ENCODE measurements around the gene SH3PXD2B. TPM values are rescaled to one million over a fixed set of nuclear protein-coding genes. Genes with fewer than 3 reads are reported as not detected.

The SH3PXD2B gene
- total RNA-seq, 1 experiment from 2014 or later: 27.5 TPM

DNA sequence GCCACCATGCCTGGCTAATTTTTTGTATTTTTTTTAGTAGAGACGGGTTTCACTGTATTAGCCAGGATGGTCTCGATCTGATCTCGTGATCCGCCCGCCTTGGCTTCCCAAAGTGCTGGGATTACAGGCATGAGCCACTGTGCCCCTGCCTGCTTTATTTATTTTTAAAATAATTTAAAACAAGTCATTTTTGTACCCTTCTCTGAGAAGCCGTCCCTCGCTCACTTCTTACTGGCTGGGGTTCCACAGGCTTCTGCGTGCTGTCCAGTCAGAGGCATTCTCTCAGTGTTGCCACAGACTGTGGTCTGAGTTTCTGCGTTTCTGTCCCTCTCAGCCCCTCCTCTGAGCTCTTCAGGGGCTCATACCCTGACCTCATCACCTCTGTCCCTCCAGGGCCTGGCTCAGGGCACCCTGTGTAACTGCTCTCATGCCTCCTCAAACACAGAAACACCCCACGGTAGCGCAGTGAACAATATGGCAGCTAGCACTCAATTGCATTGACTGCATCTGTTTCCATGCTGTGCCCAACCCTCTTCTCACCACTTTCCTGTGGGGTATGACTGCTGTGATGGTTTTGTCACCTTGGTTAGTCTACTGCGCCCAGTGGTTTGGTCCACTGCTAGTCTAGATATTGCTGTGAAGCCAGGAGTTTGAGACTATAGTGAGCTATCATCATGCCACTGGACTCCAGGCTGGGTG, 44.3 kb upstream of the SH3PXD2B start:
- no peaks in the 10 kb centered on the region for H3K36me3 ChIP-seq (ENCODE audit: control insufficient read depth in 1 of 2, insufficient read depth in 2 of 2, low read length in 2 of 2)
- no peaks in the 10 kb centered on the region for H3K9me3 ChIP-seq (ENCODE audit: control insufficient read depth in 1 of 2, insufficient read depth in 1 of 2, low read depth in 1 of 2, low read length in 2 of 2)
- no peaks in the 10 kb centered on the region for H3K4me1 ChIP-seq (ENCODE audit: control insufficient read depth in 1 of 2, insufficient read depth in 2 of 2, low read length in 2 of 2)
- ChIA-PET POLR2A (no interaction called here), CTCF (no interaction called here), RAD21 (ENCODE audit: low non-redundant PET in 1 of 2, low total read pairs in 2 of 2, uncharacterized antibody in 2 of 2, unreplicated experiment in 2 of 2) (no interaction called here)
- H3K9ac ChIP-seq (ENCODE audit: low read length): no peak overlapping the region
- peaks cover 5% of the 10 kb centered on the region; the same call in 1 of the 2 replicates for H3K27me3 ChIP-seq (ENCODE audit: insufficient read depth, low read length)
- H3K27ac ChIP-seq (ENCODE audit: low read depth, low read length): no peak overlapping the region
- H3K4me2 ChIP-seq (ENCODE audit: low read length): no peak overlapping the region
- H3K79me2 ChIP-seq (ENCODE audit: insufficient read depth, low read length): no peaks in the 10 kb centered on the region
- H2AFZ ChIP-seq (ENCODE audit: low read depth, low read length, poor library complexity, severe bottlenecking): no peak overlapping the region
- BruUV-seq (replicated peaks): no TSS peak
- H3K4me3 ChIP-seq (replicated peaks in 1 of 2; ENCODE audit: low read depth in 1 of 2, low read length in 2 of 2): no peak overlapping the region
- ATAC-seq (no peak), DNase-seq (ENCODE audit: low read depth, low spot score) (no peak)
- intact Hi-C loops (cut with micrococcal nuclease): no loop called here
- no peaks in the 10 kb centered on the region for H3K9me2 ChIP-seq (ENCODE audit: insufficient read depth)
- no peaks in the 10 kb centered on the region for H4K20me1 ChIP-seq (ENCODE audit: insufficient read depth)
- TF ChIP-seq SP1 (IDR thresholded peaks at IDR 0.05; ENCODE audit: low read depth) (no peak), POLR2AphosphoS5 (IDR thresholded peaks at IDR 0.05; ENCODE audit: low read depth, low read length) (no peak), SIN3A (IDR thresholded peaks at IDR 0.05; ENCODE audit: low read depth) (no peak), TCF7L2 (IDR thresholded peaks at IDR 0.05; ENCODE audit: borderline replicate concordance, extremely low read depth, insufficient read depth, insufficient read length) (no peak), EZH2 (IDR thresholded peaks at IDR 0.05) (no peak), EGR1 (IDR thresholded peaks at IDR 0.05; ENCODE audit: low read depth) (no peak), EZH2phosphoT487 (IDR thresholded peaks at IDR 0.05; ENCODE audit: borderline replicate concordance) (no peak), CEBPB (IDR thresholded peaks at IDR 0.05; ENCODE audit: low read depth) (no peak), SRF (IDR thresholded peaks at IDR 0.05; ENCODE audit: low read depth) (no peak), POLR2A (IDR thresholded peaks at IDR 0.05; ENCODE audit: borderline replicate concordance, extremely low read depth, insufficient read depth, insufficient read length) (no peak), JUND (IDR thresholded peaks at IDR 0.05) (no peak), FOSL1 (IDR thresholded peaks at IDR 0.05; ENCODE audit: low read depth) (no peak), CBX3 (IDR thresholded peaks at IDR 0.05; ENCODE audit: low read depth) (no peak), ZNF274 (IDR thresholded peaks at IDR 0.05; ENCODE audit: low read depth, low read length) (no peak), ZFX (IDR thresholded peaks at IDR 0.05) (no peak)
- TF ChIP-seq, protein P1, sequence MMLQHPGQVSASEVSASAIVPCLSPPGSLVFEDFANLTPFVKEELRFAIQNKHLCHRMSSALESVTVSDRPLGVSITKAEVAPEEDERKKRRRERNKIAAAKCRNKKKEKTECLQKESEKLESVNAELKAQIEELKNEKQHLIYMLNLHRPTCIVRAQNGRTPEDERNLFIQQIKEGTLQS (IDR thresholded peaks at IDR 0.05): no peak
- TF ChIP-seq, protein P2, sequence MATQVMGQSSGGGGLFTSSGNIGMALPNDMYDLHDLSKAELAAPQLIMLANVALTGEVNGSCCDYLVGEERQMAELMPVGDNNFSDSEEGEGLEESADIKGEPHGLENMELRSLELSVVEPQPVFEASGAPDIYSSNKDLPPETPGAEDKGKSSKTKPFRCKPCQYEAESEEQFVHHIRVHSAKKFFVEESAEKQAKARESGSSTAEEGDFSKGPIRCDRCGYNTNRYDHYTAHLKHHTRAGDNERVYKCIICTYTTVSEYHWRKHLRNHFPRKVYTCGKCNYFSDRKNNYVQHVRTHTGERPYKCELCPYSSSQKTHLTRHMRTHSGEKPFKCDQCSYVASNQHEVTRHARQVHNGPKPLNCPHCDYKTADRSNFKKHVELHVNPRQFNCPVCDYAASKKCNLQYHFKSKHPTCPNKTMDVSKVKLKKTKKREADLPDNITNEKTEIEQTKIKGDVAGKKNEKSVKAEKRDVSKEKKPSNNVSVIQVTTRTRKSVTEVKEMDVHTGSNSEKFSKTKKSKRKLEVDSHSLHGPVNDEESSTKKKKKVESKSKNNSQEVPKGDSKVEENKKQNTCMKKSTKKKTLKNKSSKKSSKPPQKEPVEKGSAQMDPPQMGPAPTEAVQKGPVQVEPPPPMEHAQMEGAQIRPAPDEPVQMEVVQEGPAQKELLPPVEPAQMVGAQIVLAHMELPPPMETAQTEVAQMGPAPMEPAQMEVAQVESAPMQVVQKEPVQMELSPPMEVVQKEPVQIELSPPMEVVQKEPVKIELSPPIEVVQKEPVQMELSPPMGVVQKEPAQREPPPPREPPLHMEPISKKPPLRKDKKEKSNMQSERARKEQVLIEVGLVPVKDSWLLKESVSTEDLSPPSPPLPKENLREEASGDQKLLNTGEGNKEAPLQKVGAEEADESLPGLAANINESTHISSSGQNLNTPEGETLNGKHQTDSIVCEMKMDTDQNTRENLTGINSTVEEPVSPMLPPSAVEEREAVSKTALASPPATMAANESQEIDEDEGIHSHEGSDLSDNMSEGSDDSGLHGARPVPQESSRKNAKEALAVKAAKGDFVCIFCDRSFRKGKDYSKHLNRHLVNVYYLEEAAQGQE (IDR thresholded peaks at IDR 0.05; ENCODE audit: low read depth): no peak
- TF ChIP-seq, protein P3, sequence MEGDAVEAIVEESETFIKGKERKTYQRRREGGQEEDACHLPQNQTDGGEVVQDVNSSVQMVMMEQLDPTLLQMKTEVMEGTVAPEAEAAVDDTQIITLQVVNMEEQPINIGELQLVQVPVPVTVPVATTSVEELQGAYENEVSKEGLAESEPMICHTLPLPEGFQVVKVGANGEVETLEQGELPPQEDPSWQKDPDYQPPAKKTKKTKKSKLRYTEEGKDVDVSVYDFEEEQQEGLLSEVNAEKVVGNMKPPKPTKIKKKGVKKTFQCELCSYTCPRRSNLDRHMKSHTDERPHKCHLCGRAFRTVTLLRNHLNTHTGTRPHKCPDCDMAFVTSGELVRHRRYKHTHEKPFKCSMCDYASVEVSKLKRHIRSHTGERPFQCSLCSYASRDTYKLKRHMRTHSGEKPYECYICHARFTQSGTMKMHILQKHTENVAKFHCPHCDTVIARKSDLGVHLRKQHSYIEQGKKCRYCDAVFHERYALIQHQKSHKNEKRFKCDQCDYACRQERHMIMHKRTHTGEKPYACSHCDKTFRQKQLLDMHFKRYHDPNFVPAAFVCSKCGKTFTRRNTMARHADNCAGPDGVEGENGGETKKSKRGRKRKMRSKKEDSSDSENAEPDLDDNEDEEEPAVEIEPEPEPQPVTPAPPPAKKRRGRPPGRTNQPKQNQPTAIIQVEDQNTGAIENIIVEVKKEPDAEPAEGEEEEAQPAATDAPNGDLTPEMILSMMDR (IDR thresholded peaks at IDR 0.05 in 2 of 3, conservative IDR thresholded peaks at IDR 0.05 in 1 of 3; ENCODE audit: borderline replicate concordance in 1 of 3, insufficient read depth in 1 of 3, low read depth in 2 of 3, low read length in 2 of 3): no peak
- TF ChIP-seq, protein P4, sequence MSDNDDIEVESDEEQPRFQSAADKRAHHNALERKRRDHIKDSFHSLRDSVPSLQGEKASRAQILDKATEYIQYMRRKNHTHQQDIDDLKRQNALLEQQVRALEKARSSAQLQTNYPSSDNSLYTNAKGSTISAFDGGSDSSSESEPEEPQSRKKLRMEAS (IDR thresholded peaks at IDR 0.05): no peak

All from HCT116 (cell line).